ENCODE data around the gene FHOD3.

DNA sequence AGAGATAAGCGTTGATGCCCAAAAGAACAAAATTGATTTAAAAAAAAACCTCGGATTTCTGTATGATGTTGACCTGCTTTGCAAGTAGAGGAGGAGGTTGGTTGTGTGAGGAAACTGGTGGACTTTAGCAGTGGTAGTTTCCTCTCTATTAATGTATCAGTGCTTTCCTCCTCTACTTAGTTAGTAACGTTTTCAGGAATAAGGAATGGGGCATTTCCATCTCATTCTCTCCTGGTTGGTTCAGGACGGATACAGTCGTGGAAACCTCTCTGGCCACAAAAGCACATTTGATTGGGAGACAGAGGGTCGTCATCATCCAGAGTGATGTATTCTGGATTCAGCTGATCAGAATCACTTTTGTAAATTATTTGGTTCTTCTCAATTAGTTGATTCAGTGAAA lies 1.5 kb downstream of the FHOD3 start:
- TF ChIP-seq POLR2A (IDR thresholded peaks at IDR 0.05; ENCODE audit: low read depth, low read length) (no peak), TAF1 (IDR thresholded peaks at IDR 0.05; ENCODE audit: borderline replicate concordance, low read depth, low read length) (no peak)

All from GM12892 (cell line).